ENCODE data around the gene LAMA2. TPM values are rescaled to one million over a fixed set of nuclear protein-coding genes. Genes with fewer than 3 reads are reported as not detected.

Gene LAMA2
- total RNA-seq, 1 experiment from 2014 or later, result 0.02 TPM

DNA sequence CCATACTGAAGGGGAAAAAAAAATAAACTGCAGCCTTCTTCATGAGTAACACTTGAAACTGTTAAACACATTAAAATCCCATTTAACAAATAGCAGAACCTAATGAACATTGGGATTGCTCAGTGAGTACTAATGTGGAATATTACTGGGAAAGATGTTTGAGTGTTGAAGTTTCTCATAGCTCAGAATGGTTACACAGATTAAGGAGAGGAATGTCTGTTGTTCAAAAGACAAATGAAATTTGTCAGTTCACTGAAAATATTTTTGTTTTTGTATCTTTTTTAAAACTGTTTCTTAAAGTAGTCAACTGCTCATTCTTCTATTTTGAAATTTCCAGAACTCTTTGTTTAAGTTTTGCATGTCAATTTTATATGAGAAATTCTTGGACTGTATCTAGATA is 374.3 kb downstream of the LAMA2 start:
- BruUV-seq (replicated peaks), result no TSS peak
- Mint-ChIP-seq H3K4me3 (ENCODE audit: unreplicated experiment) (no peak overlapping the region), H3K36me3 (ENCODE audit: insufficient read depth, unreplicated experiment) (no peaks in the 10 kb centered on the region), H3K27me3 (ENCODE audit: insufficient read depth, unreplicated experiment) (peaks cover 5% of the 10 kb centered on the region), H3K4me1 (ENCODE audit: low read depth, unreplicated experiment) (no peaks in the 10 kb centered on the region), H3K9me3 (ENCODE audit: unreplicated experiment) (no peaks in the 10 kb centered on the region), H3K27ac (ENCODE audit: unreplicated experiment) (no peak overlapping the region)
- ChIA-PET POLR2A (no interaction called here), CTCF (no interaction called here)
- no peak overlapping the region for H3K4me3 ChIP-seq (ENCODE audit: low read depth, low read length)
- H3K27me3 ChIP-seq (replicated peaks; ENCODE audit: control insufficient read depth, insufficient read depth, low read length), result no peaks in the 10 kb centered on the region
- intact Hi-C loops (cut with micrococcal nuclease; ENCODE audit: unreplicated experiment), result loop anchor here (10.0 kb wide), 1 partner anchor 1522 kb away; no protein-coding TSS in a partner anchor
- no peak for DNase-seq
- H3K9me3 ChIP-seq, result no peaks in the 10 kb centered on the region
- TF ChIP-seq, protein P1, sequence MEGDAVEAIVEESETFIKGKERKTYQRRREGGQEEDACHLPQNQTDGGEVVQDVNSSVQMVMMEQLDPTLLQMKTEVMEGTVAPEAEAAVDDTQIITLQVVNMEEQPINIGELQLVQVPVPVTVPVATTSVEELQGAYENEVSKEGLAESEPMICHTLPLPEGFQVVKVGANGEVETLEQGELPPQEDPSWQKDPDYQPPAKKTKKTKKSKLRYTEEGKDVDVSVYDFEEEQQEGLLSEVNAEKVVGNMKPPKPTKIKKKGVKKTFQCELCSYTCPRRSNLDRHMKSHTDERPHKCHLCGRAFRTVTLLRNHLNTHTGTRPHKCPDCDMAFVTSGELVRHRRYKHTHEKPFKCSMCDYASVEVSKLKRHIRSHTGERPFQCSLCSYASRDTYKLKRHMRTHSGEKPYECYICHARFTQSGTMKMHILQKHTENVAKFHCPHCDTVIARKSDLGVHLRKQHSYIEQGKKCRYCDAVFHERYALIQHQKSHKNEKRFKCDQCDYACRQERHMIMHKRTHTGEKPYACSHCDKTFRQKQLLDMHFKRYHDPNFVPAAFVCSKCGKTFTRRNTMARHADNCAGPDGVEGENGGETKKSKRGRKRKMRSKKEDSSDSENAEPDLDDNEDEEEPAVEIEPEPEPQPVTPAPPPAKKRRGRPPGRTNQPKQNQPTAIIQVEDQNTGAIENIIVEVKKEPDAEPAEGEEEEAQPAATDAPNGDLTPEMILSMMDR (IDR thresholded peaks at IDR 0.05; ENCODE audit: insufficient read depth in 1 of 2, low read depth in 1 of 2, low read length in 1 of 2, severe bottlenecking in 1 of 2, unreplicated experiment in 1 of 2), result no peak
- H3K36me3 ChIP-seq (ENCODE audit: control insufficient read depth, insufficient read depth, low read length), result no peaks in the 10 kb centered on the region
- H3K4me1 ChIP-seq, result no peaks in the 10 kb centered on the region

DNA sequence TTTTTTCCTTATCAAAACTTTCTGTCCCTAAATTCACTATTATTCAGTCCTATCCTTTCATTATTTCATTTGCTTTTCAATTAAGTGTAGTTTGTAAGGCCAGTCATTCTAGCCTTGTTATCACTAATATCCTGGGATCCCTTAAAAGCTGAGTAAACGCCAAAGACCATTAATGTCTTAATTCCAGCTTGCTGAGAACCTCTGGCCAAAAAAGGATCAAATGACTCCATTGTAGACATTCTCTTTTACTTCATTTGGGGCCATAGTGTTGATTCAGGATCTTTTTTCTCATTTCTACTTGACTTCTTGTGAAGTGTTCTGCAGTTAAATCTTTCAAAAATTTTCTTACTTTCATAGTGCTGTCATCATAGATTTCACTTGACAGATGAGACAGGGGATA is 379.7 kb downstream of the LAMA2 start:
- no TSS peak for BruUV-seq (replicated peaks)
- H3K9me3 ChIP-seq, result no peaks in the 10 kb centered on the region
- ChIA-PET POLR2A (no interaction called here), CTCF (no interaction called here)
- Mint-ChIP-seq H3K27me3 (ENCODE audit: insufficient read depth, unreplicated experiment) (peaks cover 5% of the 10 kb centered on the region), H3K36me3 (ENCODE audit: insufficient read depth, unreplicated experiment) (no peaks in the 10 kb centered on the region), H3K9me3 (ENCODE audit: unreplicated experiment) (no peaks in the 10 kb centered on the region), H3K4me3 (ENCODE audit: unreplicated experiment) (no peak overlapping the region), H3K27ac (ENCODE audit: unreplicated experiment) (no peak overlapping the region), H3K4me1 (ENCODE audit: low read depth, unreplicated experiment) (no peaks in the 10 kb centered on the region)
- H3K27me3 ChIP-seq (replicated peaks; ENCODE audit: control insufficient read depth, insufficient read depth, low read length), result no peaks in the 10 kb centered on the region
- intact Hi-C loops (cut with micrococcal nuclease; ENCODE audit: unreplicated experiment), result no loop called here
- TF ChIP-seq, protein P1 (IDR thresholded peaks at IDR 0.05; ENCODE audit: insufficient read depth in 1 of 2, low read depth in 1 of 2, low read length in 1 of 2, severe bottlenecking in 1 of 2, unreplicated experiment in 1 of 2), result no peak
- H3K36me3 ChIP-seq (ENCODE audit: control insufficient read depth, insufficient read depth, low read length), result no peaks in the 10 kb centered on the region
- no peak for DNase-seq
- no peaks in the 10 kb centered on the region for H3K4me1 ChIP-seq
- no peak overlapping the region for H3K4me3 ChIP-seq (ENCODE audit: low read depth, low read length)

DNA sequence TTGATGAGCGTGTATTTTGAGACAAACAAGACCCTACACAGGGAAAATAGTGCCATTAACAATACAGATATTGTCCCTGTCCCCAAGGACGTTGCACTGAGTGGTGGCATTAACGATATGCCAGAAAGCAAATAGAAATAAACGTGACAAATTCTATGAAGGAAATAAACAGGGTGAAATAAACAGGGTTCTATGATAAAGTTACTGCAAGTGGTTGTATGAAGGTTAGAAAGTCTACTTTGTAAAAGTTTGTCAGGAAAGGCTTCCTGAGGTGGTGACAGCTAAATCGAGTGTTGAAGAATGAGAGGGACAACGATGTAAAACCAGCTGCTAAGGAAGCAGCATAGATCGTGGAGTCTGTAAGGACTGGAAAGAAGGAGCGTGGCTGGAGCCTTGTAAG is 380.2 kb downstream of the LAMA2 start:
- H3K4me1 ChIP-seq, result no peaks in the 10 kb centered on the region
- H3K27me3 ChIP-seq (replicated peaks; ENCODE audit: control insufficient read depth, insufficient read depth, low read length), result no peaks in the 10 kb centered on the region
- TF ChIP-seq, protein P1 (IDR thresholded peaks at IDR 0.05; ENCODE audit: insufficient read depth in 1 of 2, low read depth in 1 of 2, low read length in 1 of 2, severe bottlenecking in 1 of 2, unreplicated experiment in 1 of 2), result no peak
- Mint-ChIP-seq H3K27me3 (ENCODE audit: insufficient read depth, unreplicated experiment) (peaks cover 5% of the 10 kb centered on the region), H3K27ac (ENCODE audit: unreplicated experiment) (no peak overlapping the region), H3K36me3 (ENCODE audit: insufficient read depth, unreplicated experiment) (no peaks in the 10 kb centered on the region), H3K9me3 (ENCODE audit: unreplicated experiment) (no peaks in the 10 kb centered on the region), H3K4me1 (ENCODE audit: low read depth, unreplicated experiment) (no peaks in the 10 kb centered on the region), H3K4me3 (ENCODE audit: unreplicated experiment) (no peak overlapping the region)
- no TSS peak for BruUV-seq (replicated peaks)
- H3K36me3 ChIP-seq (ENCODE audit: control insufficient read depth, insufficient read depth, low read length), result no peaks in the 10 kb centered on the region
- CTCF ChIA-PET, result no interaction called here
- no peaks in the 10 kb centered on the region for H3K9me3 ChIP-seq
- POLR2A ChIA-PET, result no interaction called here
- intact Hi-C loops (cut with micrococcal nuclease; ENCODE audit: unreplicated experiment), result no loop called here
- DNase-seq, result no peak
- no peak overlapping the region for H3K4me3 ChIP-seq (ENCODE audit: low read depth, low read length)
